HG03432 (cell line): ENCODE measurements around the gene NOVA2.

Experiments used
- ATAC-seq: cut with Tn5 transposase; IDR thresholded peaks from one replicate; pipeline ENCODE4 v1.9.1; 2021; ENCODE audit warnings: mild to moderate bottlenecking, moderate library complexity; ENCODE audit not compliant: unreplicated experiment

Gene NOVA2

DNA sequence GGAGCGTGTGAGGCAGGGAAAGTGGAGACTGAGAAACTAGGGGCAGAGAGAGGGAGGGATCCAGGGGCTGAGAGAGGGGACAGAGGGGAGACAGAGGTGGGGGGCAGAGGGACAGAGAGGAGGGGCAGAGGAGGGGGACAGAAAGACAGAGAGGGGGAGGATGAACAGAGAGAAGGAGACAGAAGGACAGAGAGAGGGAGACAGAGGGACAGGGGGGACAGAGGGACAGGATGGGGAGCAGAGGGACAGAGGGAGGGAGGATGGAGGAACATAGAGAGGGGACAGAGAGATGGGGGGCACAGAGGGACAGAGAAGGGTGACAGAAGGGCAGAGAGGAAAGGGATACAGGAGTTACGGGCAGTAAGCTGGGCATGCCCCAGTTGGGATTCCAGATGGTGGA, 44.4 kb downstream of the NOVA2 start:
- no peak for ATAC-seq

GRCh38 chr19:45927565-45928261, 46.0 kb downstream of the NOVA2 start:
- ATAC-seq, result peak; percentile 69

DNA sequence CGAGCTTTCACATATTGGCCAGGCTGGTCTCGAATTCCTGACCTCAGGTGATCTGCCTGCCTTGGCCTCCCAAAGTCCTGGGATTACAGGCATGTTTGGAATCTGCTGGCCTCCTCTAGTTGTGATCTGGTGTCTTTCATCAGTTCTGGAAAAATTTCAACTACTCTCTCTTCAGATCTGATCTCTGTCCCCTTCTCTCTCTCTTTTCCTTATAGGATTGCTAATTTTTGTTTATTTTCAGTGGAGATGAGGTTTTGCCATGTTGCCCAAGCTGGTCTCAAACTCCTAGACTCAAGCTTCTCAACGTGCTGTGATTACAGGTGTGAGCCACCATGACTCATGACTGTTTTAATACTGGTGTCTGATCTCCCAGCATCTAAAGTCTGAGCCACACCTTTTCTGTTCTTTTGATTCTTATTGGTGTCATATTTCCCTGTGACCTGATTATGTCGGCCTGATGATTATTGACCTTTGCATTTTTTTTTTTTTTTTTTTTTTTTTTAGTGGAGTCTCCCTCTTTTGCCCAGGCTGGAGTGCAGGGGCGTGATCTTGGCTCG, 48.7 kb downstream of the NOVA2 start:
- no peak for ATAC-seq

GRCh38 chr19:45922281-45922680, 51.4 kb downstream of the NOVA2 start:
- ATAC-seq, result no peak

DNA sequence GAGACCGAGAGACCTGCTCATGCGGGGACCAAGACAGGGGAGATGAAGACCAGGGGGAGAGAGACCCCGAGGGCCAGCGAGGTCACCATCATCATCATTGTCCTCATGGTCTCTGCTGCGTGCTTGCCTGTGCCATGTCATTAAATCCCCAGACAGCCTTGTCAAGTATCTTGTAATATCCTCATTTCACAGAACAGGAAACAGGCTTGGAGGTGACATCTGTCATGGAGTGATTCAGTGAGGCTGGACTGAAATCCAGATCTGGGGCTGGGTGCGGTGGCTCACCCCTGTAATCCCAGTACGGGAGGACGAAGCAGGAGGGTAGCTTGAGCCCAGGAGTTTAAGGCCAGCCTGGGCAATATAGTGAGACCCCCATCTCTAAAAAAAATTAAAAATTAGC, 53.2 kb downstream of the NOVA2 start:
- no peak for ATAC-seq

- ATAC-seq, result no peak
Measured at GRCh38 chr19:45919678-45920077, 54.0 kb downstream of the NOVA2 start.

DNA sequence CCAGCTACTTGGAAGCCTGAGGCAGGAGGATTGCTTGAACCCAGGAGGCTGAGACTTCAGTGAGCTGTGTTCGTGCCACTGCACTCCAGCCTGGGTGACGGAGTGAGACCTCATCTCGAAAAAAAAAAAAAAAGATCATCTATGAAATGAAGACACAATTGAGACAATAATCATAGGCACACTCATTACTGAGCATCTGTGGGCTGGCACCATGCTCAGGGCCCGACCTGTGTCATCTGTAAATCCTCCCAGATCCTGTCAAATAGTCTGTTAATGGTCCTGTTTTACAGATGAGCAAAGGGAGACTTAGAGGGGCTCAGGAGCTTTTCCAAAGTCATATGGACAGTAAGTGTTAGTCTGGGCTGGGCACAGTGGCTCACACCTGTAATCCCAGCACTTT, 54.9 kb downstream of the NOVA2 start:
- ATAC-seq, result no peak

DNA sequence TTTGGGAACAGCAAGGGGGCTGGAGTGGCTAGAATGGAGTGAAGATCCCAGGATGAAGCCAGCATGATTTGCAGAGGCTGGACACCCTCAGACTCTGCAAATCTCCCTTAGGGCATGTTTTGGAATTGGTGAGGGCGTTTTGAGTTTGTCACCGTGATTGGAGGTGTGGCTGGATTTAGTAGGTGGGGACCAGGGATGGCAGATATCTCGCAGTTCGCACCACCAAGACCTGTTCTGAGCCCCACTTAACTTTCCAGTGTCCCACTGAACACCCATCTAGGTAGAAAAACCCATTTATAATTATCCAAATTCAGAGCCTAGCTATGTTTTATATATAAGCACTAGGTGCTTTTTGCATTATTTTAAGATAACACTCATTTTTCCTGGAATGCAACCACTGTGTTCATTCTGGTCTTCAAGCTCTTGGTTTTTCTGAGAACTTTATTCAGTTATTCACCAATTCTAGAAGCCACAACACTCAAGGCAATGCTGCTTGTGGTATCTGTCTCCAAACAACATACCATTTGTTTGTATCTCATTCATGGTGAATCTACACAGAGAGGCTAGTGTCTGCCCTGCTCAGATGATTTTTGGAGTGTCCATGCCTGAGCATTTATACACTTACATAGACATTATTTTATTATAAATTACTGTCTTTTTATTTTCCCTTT, 56.1 kb downstream of the NOVA2 start:
- ATAC-seq, result no peak

GRCh38 chr19:45913874-45914830, 59.5 kb downstream of the NOVA2 start, which contains the start of gene NANOS2:
NANOS2 (minus strand) TSS chr19:45914778; CDS start chr19:45914693, 85 bp downstream.
- ATAC-seq, result no peak

GRCh38 chr19:45911291-45911690, 62.4 kb downstream of the NOVA2 start:
- ATAC-seq, result no peak

DNA sequence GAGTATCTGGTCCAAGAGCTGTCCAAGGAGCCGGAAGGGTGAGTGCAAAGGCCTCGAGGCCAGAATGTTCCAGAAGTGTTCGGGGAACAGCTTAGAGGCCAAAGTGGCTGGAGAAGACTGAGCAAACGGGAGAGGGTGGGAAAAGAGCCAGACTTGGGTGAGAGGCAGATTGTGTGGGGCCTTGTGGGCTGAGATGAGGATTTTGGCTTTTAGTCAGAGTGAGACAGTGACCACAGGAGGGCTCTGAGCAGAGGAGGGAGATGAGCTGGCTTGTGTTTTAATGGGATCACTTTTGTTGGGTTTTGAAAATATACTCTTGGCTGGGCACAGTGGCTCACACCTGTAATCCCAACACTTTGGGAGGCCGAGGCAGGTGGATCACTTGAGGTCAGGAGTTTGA, 64.7 kb downstream of the NOVA2 start:
- no peak for ATAC-seq

- ATAC-seq, result no peak
Measured at GRCh38 chr19:45906221-45906620, 67.4 kb downstream of the NOVA2 start.

GRCh38 chr19:45905011-45905410, 68.7 kb downstream of the NOVA2 start:
- ATAC-seq, result no peak

- ATAC-seq, result peak; percentile 77
Measured at GRCh38 chr19:45902651-45903625, 70.7 kb downstream of the NOVA2 start.

- no peak for ATAC-seq
Measured at GRCh38 chr19:45901912-45902650, 71.6 kb downstream of the NOVA2 start, which contains the start of gene MYPOP. MYPOP (minus strand) TSS chr19:45902613; CDS start chr19:45901773, 840 bp downstream.

- ATAC-seq, result no peak
Measured at GRCh38 chr19:45901432-45901911, 72.2 kb downstream of the NOVA2 start.

DNA sequence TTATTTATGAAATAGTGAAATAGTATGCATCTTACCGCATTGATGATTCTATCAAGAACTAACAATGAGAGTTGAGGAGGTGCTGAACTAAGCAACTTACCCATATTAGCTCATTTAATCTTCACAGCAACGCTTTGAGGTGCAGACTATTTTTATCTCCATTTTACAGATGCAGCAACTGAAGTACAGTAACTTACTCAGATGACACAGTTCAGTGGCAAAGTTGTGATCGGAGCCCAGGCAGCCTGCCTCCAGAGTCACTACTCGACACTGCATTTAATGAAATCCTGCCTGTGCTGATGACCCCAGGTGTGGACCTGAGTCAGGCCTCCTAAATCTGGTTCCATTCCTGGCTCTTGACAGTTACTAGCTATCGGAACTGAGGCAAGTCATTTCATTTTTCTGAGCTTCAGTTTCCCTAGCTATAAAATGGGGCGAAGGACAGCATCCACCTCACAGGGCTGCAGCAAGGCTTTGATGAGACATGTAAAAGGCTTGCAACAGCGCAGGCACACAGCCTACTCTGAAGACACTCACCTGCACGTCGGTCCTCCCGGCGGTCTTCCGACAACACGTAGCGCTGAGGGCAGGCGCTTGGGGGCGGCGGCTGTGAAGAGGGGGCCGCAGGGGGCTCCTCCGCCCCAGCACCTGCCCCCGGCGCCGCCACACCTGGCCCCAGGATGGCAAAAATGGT, 72.8 kb downstream of the NOVA2 start:
- no peak for ATAC-seq

- no peak for ATAC-seq
Measured at GRCh38 chr19:45899919-45900589, 73.6 kb downstream of the NOVA2 start.
